T-helper 2 cell treated with Interferon-gamma antibody and Interleukin-4, amounts not matched to agents 5 μg/mL and 100 μg/mL, for 36 hours (primary cell): ENCODE results near the gene ROR2.
"Not testable (repeated sequence)": the region's sequence is repeated elsewhere in the genome, so short reads cannot be mapped to it uniquely, and the experiment has no call there.

Experiments used
- DNase-seq: peaks from one replicate; pipeline ENCODE4 v3.0.0; 2021; ENCODE audit warnings: low spot score
- H3K27ac Mint-ChIP-seq: one replicate; pipeline ENCODE4 v1.8.0; 2021; ENCODE audit warnings: mild to moderate bottlenecking, mixed read lengths
- H3K27me3 Mint-ChIP-seq: one replicate; pipeline ENCODE4 v1.8.0; 2021; ENCODE audit warnings: low read depth, mixed read lengths
- H3K36me3 Mint-ChIP-seq: one replicate; pipeline ENCODE4 v1.8.0; 2021; ENCODE audit warnings: low read depth, mixed read lengths
- H3K4me1 Mint-ChIP-seq: one replicate; pipeline ENCODE4 v1.8.0; 2021; ENCODE audit warnings: low read depth, mixed read lengths
- H3K4me3 Mint-ChIP-seq: one replicate; pipeline ENCODE4 v1.8.0; 2022; ENCODE audit warnings: mild to moderate bottlenecking, moderate library complexity, mixed read lengths
- H3K9me3 Mint-ChIP-seq: one replicate; pipeline ENCODE4 v1.8.0; 2021; ENCODE audit warnings: mixed read lengths

The ROR2 gene

DNA sequence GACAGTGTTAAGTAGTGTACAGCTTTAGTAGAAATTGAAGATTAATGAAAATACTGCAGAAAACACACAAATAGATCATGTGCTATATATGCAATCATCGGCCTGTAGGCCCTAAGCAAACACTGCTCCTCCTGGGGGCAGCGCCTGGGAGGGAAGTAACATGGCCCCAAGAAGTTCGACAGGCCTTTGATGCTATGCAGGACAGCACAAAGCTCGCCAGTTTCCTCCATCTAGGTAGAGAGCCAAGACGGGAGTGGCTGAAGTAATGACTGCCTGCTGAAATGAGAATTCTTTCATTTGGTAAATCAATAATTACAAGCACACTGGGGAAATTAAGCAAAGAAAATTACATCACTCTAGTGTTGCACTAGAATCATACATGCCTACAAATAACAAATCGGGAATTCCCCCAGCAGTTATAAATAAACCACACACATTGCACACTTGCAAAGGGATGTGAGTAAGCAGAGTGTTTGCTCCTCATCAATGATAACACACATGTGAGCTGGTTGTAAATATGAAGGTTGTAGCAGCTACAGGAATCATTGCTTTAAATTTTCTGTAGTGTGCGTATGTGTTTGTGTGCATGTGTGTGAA lies 306.4 kb downstream of the ROR2 start:
- Mint-ChIP-seq H3K27me3 (peaks cover 15% of the 10 kb centered on the region), H3K27ac (no peak overlapping the region), H3K4me1 (no peaks in the 10 kb centered on the region), H3K4me3 (no peak overlapping the region), H3K9me3 (no peaks in the 10 kb centered on the region), H3K36me3 (no peaks in the 10 kb centered on the region)
- no peak for DNase-seq

DNA sequence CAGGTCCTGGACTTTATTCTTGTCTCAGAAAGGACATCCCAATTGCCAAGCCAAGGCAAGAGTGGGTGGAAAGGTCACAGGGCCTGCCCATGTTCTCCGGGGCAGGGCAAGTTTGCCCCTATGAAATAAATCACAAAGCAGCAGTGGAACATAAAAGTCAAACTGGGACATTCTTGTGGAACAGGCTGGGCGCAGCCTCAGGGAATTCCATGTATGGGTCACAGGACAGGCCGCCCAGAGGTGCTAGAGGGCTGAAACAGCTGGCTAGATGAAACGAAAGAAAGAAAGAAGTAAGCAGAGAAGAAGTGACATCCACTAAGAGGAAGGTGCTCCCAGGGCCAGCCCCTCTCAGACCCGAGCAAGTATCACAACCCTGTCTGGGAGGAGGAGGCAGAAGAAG lies 307.3 kb downstream of the ROR2 start:
- no peak overlapping the region for H3K4me3 Mint-ChIP-seq
- H3K36me3 Mint-ChIP-seq: no peaks in the 10 kb centered on the region
- no peaks in the 10 kb centered on the region for H3K9me3 Mint-ChIP-seq
- peaks cover 16% of the 10 kb centered on the region for H3K27me3 Mint-ChIP-seq
- no peak for DNase-seq
- H3K4me1 Mint-ChIP-seq: no peaks in the 10 kb centered on the region
- no peak overlapping the region for H3K27ac Mint-ChIP-seq

DNA sequence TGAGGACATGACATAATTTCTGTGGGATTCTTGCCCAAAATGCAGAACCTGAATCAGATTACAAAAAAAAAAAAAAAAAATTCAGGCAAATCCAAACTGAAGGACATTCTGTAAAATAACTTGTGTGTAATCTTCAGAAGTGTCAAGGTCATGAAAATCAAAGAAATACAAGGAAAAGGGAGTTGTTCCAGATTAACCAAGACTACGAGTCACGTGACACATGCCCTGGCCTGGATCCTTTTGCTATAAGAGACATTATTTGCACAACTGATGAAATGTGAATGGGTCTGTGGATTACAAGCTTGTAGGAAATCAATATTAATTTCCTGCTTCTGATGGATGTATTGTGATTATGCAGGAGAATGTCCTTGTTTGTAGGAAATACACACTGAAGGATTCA lies 309.6 kb downstream of the ROR2 start:
- DNase-seq: no peak
- Mint-ChIP-seq H3K4me1 (no peaks in the 10 kb centered on the region), H3K27me3 (peaks cover 11% of the 10 kb centered on the region), H3K36me3 (no peaks in the 10 kb centered on the region), H3K9me3 (no peaks in the 10 kb centered on the region), H3K4me3 (no peak overlapping the region), H3K27ac (no peak overlapping the region)

GRCh38 chr9:91639054-91639453 lies 311.0 kb downstream of the ROR2 start:
- Mint-ChIP-seq H3K4me1 (no peaks in the 10 kb centered on the region), H3K27ac (no peak overlapping the region), H3K36me3 (no peaks in the 10 kb centered on the region), H3K27me3 (peaks cover 13% of the 10 kb centered on the region), H3K4me3 (no peak overlapping the region), H3K9me3 (no peaks in the 10 kb centered on the region)
- no peak for DNase-seq

GRCh38 chr9:91634832-91635231 lies 315.2 kb downstream of the ROR2 start:
- DNase-seq, H3K4me1 Mint-ChIP-seq, H3K4me3 Mint-ChIP-seq, H3K27ac Mint-ChIP-seq, H3K36me3 Mint-ChIP-seq, H3K9me3 Mint-ChIP-seq: not testable (repeated sequence)
- peaks cover 29% of the 10 kb centered on the region for H3K27me3 Mint-ChIP-seq

DNA sequence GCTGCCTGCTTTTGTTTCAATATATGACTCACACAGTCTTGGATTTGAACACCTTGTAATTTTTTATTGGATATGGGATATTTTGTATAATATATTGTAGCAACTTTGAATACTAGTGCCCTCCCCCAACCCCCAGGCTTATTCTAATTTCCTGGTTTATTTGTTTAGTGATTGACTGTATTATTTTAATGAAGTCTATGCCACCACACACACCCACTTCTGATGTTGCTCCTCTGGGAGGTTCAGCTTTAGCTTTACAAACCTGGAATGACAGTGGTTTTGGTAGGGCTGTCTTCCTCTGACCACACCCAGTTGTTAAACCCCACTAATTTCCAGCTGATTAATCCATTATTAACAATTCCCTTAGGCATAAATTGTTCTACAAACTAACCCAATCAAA lies 320.3 kb downstream of the ROR2 start:
- no peak for DNase-seq
- Mint-ChIP-seq H3K4me1 (no peaks in the 10 kb centered on the region), H3K4me3 (no peak overlapping the region), H3K9me3 (peaks cover 4% of the 10 kb centered on the region), H3K27me3 (peaks cover 33% of the 10 kb centered on the region), H3K36me3 (no peaks in the 10 kb centered on the region), H3K27ac (no peak overlapping the region)

GRCh38 chr9:91628892-91629291 lies 321.1 kb downstream of the ROR2 start:
- Mint-ChIP-seq H3K4me1 (no peaks in the 10 kb centered on the region), H3K27ac (no peak overlapping the region), H3K27me3 (peaks cover 30% of the 10 kb centered on the region), H3K36me3 (no peaks in the 10 kb centered on the region), H3K4me3 (no peak overlapping the region), H3K9me3 (peaks cover 4% of the 10 kb centered on the region)
- no peak for DNase-seq

- peaks cover 1% of the 10 kb centered on the region for H3K4me1 Mint-ChIP-seq
- DNase-seq: no peak
- no peak overlapping the region for H3K27ac Mint-ChIP-seq
- peaks cover 4% of the 10 kb centered on the region for H3K9me3 Mint-ChIP-seq
- H3K36me3 Mint-ChIP-seq: no peaks in the 10 kb centered on the region
- H3K27me3 Mint-ChIP-seq: peaks cover 39% of the 10 kb centered on the region
- no peak overlapping the region for H3K4me3 Mint-ChIP-seq
Measured at GRCh38 chr9:91625331-91625730, 324.7 kb downstream of the ROR2 start.

- Mint-ChIP-seq H3K4me3 (no peak overlapping the region), H3K27ac (no peak overlapping the region), H3K9me3 (no peaks in the 10 kb centered on the region), H3K4me1 (peaks cover 1% of the 10 kb centered on the region), H3K36me3 (no peaks in the 10 kb centered on the region), H3K27me3 (peaks cover 49% of the 10 kb centered on the region)
- no peak for DNase-seq
Measured at GRCh38 chr9:91623004-91623403, 327.0 kb downstream of the ROR2 start.

DNA sequence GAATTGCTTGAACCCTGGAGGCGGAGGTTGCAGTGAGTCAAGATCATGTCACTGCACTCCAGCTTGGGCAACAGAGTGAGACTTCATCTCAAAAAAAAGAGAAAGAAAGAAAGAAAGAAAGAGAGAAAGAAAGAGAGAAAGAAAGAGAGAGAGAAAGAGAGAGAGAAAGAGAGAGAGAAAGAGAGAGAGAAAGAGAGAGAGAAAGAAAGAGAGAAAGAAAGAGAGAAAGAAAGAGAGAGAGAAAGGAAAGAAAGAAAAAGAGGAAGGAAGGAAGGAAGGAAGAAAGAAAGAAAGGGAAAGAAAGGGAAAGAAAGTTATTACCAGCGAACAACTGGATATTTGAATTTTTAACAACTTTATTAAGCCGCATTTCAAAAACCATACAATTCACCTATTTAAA lies 327.9 kb downstream of the ROR2 start:
- not testable (repeated sequence) for H3K9me3 Mint-ChIP-seq, H3K27ac Mint-ChIP-seq, DNase-seq

DNA sequence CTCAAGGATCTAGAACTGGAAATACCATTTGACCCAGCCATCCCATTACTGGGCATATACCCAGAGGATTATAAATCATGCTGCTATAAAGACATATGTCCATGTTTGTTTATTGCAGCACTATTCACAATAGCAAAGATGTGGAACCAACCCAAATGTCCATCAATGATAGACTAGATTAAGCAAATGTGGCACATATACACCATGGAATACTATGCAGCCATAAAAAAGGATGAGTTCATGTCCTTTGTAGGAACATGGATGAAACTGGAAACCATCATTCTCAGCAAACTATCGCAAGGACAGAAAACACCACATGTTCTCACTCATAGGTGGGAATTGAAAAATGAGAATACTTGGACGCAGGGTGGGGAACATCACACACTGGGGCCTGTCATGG lies 336.0 kb downstream of the ROR2 start:
- H3K27ac Mint-ChIP-seq, H3K4me1 Mint-ChIP-seq, DNase-seq, H3K36me3 Mint-ChIP-seq, H3K4me3 Mint-ChIP-seq, H3K9me3 Mint-ChIP-seq: not testable (repeated sequence)
- peaks cover 14% of the 10 kb centered on the region for H3K27me3 Mint-ChIP-seq

More for the DNA sequence above, 327.9 kb downstream of the ROR2 start:
- H3K4me3 Mint-ChIP-seq, H3K36me3 Mint-ChIP-seq, H3K4me1 Mint-ChIP-seq: not testable (repeated sequence)
- H3K27me3 Mint-ChIP-seq: peaks cover 49% of the 10 kb centered on the region

GRCh38 chr9:91611582-91611981 lies 338.4 kb downstream of the ROR2 start:
- Mint-ChIP-seq H3K36me3 (no peaks in the 10 kb centered on the region), H3K9me3 (no peaks in the 10 kb centered on the region)

DNA sequence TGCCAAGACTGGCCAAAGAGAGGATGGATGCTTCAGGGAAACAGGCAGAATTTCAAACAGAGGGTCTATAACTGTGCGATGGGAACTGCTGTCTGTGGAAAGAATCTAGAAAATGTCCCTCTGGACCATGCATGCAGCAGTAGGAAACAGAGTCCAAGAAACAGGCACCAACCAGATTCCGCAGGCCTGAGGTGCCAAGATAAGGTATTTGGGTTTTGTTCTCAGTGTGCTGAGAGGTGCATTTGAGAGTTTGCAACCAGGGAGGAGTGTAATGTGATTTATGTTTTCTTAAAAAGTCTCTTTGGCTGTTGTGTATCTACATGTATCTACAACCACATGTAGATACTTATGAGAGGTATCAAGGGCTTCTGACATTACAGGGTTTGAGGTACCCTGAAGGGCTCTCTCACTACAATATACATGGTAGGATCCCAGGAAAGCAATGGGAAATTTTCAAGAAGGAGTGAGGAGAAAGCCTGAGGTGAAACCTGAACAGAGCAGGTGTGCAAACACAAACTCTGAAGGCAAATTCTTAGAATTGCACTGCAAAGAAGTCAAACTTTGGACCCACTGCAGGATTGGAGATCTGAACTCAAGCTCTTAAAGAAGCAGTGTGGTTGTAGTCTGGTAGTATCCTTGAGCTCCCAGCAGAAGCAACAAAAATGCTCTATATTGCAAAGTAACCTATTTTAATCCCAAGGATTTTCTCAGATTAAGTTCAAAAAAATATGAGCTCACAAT lies 343.6 kb downstream of the ROR2 start:
- Mint-ChIP-seq H3K27me3 (peaks cover 32% of the 10 kb centered on the region), H3K4me3 (no peak overlapping the region), H3K4me1 (no peaks in the 10 kb centered on the region), H3K36me3 (no peaks in the 10 kb centered on the region), H3K9me3 (no peaks in the 10 kb centered on the region), H3K27ac (no peak overlapping the region)
- no peak for DNase-seq

More at GRCh38 chr9:91611582-91611981, 338.4 kb downstream of the ROR2 start:
- H3K4me3 Mint-ChIP-seq: no peak overlapping the region
- no peak for DNase-seq
- H3K27me3 Mint-ChIP-seq: peaks cover 18% of the 10 kb centered on the region
- no peak overlapping the region for H3K27ac Mint-ChIP-seq
- no peaks in the 10 kb centered on the region for H3K4me1 Mint-ChIP-seq

GRCh38 chr9:91604451-91605179 lies 345.4 kb downstream of the ROR2 start:
- Mint-ChIP-seq H3K27ac (no peak overlapping the region), H3K36me3 (no peaks in the 10 kb centered on the region), H3K9me3 (no peaks in the 10 kb centered on the region), H3K27me3 (peaks cover 32% of the 10 kb centered on the region), H3K4me1 (no peaks in the 10 kb centered on the region), H3K4me3 (no peak overlapping the region)
- DNase-seq: no peak
